PC-9 (cell line): ENCODE measurements around the gene ARNT2. TPM values are rescaled to one million over a fixed set of nuclear protein-coding genes. Genes with fewer than 3 reads are reported as not detected.

Source experiments
- BruUV-seq: library from RNA; stranded (reverse); fragments of 400-500 nt; replicated peaks from 2 replicates; lab custom pipeline; 2021; lab: Mats Ljungman, UMichigan
- CTCF ChIA-PET: fragments of 300-600 bp; sonication (Branson Sonifier 250); formaldehyde crosslinking; loops from one replicate; lab custom pipeline; 2022; ENCODE audit warnings: antibody characterized with exemption; lab: Charles Lee
- POLR2A ChIA-PET: fragments of 300-600 bp; sonication (Branson Sonifier 250); formaldehyde crosslinking; loops from one replicate; lab custom pipeline; 2022; ENCODE audit warnings: antibody characterized with exemption; ENCODE audit not compliant: unreplicated experiment; lab: Charles Lee
- DNase-seq, 2 experiments: peaks; one replicate each; pipeline versions ENCODE4 v3.0.0 to v3.0.0-alpha.2; 2015 to 2022; ENCODE audit warnings: mixed read lengths in 1 of 2
- H2AFZ ChIP-seq: fragments of 200-600 bp; sonication (generic); 2 replicates; pipeline ENCODE4 v1.8.1; 2017; ENCODE audit warnings: antibody characterized with exemption
- H3F3A ChIP-seq: fragments of 200-600 bp; sonication (generic); 2 replicates; pipeline ENCODE4 v1.8.1; 2017; ENCODE audit warnings: antibody characterized with exemption, mild to moderate bottlenecking, low read depth; ENCODE audit not compliant: insufficient read depth
- H3K27ac ChIP-seq: fragments of 200-600 bp; sonication (generic); 2 replicates; pipeline ENCODE4 v1.6.1; 2016; ENCODE audit warnings: mixed run types
- H3K27me3 ChIP-seq: fragments of 200-600 bp; sonication (generic); 2 replicates; pipeline ENCODE4 v1.6.1; 2016; ENCODE audit warnings: low read depth, mixed run types; ENCODE audit not compliant: insufficient read depth
- H3K36me3 ChIP-seq: fragments of 200-600 bp; sonication (generic); 2 replicates; pipeline ENCODE4 v1.6.1; 2016; ENCODE audit warnings: low read depth, mixed run types
- H3K4me1 ChIP-seq: fragments of 200-600 bp; sonication (generic); replicated peaks from 2 replicates; pipeline ENCODE4 v1.6.1; 2016; ENCODE audit warnings: mixed run types; ENCODE audit not compliant: insufficient read depth
- H3K4me2 ChIP-seq: fragments of 200-600 bp; sonication (generic); 2 replicates; pipeline ENCODE4 v1.6.1; 2017; ENCODE audit warnings: mixed run types
- H3K4me3 ChIP-seq: fragments of 200-600 bp; sonication (generic); 2 replicates; pipeline ENCODE4 v1.6.1; 2016; ENCODE audit warnings: mixed run types
- H3K79me2 ChIP-seq: fragments of 200-600 bp; sonication (generic); 2 replicates; pipeline ENCODE4 v1.6.1; 2017; ENCODE audit warnings: low read depth, mixed run types
- H3K9me2 ChIP-seq: fragments of 200-600 bp; sonication (generic); 2 replicates; pipeline ENCODE4 v1.8.1; 2017; ENCODE audit warnings: mild to moderate bottlenecking; ENCODE audit not compliant: insufficient read depth
- H3K9me3 ChIP-seq: fragments of 200-600 bp; sonication (generic); 2 replicates; pipeline ENCODE4 v1.8.1; 2016; ENCODE audit warnings: low read depth; ENCODE audit not compliant: insufficient read depth
- H4K20me1 ChIP-seq: fragments of 200-600 bp; sonication (generic); 2 replicates; pipeline ENCODE4 v1.8.1; 2017; ENCODE audit not compliant: insufficient read depth
- CTCF ChIP-seq: fragments of 200-600 bp; sonication (generic); conservative IDR thresholded peaks from 2 replicates; pipeline ENCODE4 v1.6.1; 2017; ENCODE audit warnings: mixed run types, antibody characterized with exemption, mild to moderate bottlenecking, moderate library complexity
- EZH2 ChIP-seq: fragments of 200-600 bp; sonication (generic); IDR thresholded peaks from 2 replicates; pipeline ENCODE4 v1.8.0; 2017; ENCODE audit warnings: antibody characterized with exemption, low read depth
- intact Hi-C: fragments of 100-400 bp; cut with micrococcal nuclease; formaldehyde crosslinking; loops from one replicate; pipeline ENCODE4 v1.10.0; 2022; ENCODE audit not compliant: unreplicated experiment
- total RNA-seq: library from RNA; stranded (reverse); gene quantifications from 2 replicates; pipeline ENCODE4 v1.2.3, GENCODE V29; 2021

ARNT2 gene
- total RNA-seq, 1 experiment from 2014 or later: 4.3 TPM

DNA sequence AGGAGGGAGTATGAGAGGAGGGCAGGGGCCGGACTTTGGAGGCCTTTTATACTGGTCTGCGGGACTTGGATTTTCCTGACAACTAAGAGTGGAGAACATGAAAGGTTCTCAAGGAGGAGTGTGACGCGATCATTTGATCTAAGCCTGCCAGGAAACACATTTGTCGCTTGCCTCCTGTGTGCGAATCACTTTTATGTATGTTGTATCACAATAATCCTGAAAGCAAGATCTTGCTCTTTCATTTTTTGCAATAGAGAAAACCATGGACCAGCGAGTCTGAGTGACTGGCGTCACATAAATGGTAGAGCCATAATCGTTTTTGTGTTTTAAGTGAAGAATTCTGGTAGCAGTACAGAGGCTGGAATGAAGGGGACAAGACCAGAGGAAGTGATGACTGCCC is 100.7 kb downstream of the ARNT2 start:
- CTCF ChIA-PET: no interaction called here
- no peaks in the 10 kb centered on the region for H3K4me1 ChIP-seq
- no peak overlapping the region for H3K4me2 ChIP-seq
- no peaks in the 10 kb centered on the region for H3K9me3 ChIP-seq
- no peak overlapping the region for H3K4me3 ChIP-seq
- H2AFZ ChIP-seq: no peak overlapping the region
- H3K79me2 ChIP-seq: no peaks in the 10 kb centered on the region
- DNase-seq: no peak
- TF ChIP-seq EZH2: no peak
- TF ChIP-seq CTCF: no peak
- BruUV-seq: no TSS peak
- no peak overlapping the region for H3K27ac ChIP-seq
- intact Hi-C loops: no loop called here
- H3F3A ChIP-seq: no peaks in the 10 kb centered on the region
- H3K36me3 ChIP-seq: no peaks in the 10 kb centered on the region
- H4K20me1 ChIP-seq: no peaks in the 10 kb centered on the region
- H3K9me2 ChIP-seq: no peaks in the 10 kb centered on the region
- POLR2A ChIA-PET: no interaction called here
- H3K27me3 ChIP-seq: peaks cover 30% of the 10 kb centered on the region

GRCh38 chr15:80506286-80506893 is 102.2 kb downstream of the ARNT2 start:
- intact Hi-C loops: no loop called here
- Histone ChIP-seq H3K4me2 (no peak overlapping the region), H3K27ac (no peak overlapping the region), H3K4me1 (no peaks in the 10 kb centered on the region), H3F3A (no peaks in the 10 kb centered on the region), H3K9me3 (no peaks in the 10 kb centered on the region), H4K20me1 (no peaks in the 10 kb centered on the region), H3K36me3 (no peaks in the 10 kb centered on the region), H3K27me3 (peaks cover 29% of the 10 kb centered on the region), H2AFZ (no peak overlapping the region), H3K79me2 (no peaks in the 10 kb centered on the region), H3K4me3 (no peak overlapping the region), H3K9me2 (no peaks in the 10 kb centered on the region)
- ChIA-PET CTCF (no interaction called here), POLR2A (no interaction called here)
- DNase-seq: no peak
- BruUV-seq: no TSS peak
- no peak for TF ChIP-seq CTCF
- TF ChIP-seq EZH2: no peak

DNA sequence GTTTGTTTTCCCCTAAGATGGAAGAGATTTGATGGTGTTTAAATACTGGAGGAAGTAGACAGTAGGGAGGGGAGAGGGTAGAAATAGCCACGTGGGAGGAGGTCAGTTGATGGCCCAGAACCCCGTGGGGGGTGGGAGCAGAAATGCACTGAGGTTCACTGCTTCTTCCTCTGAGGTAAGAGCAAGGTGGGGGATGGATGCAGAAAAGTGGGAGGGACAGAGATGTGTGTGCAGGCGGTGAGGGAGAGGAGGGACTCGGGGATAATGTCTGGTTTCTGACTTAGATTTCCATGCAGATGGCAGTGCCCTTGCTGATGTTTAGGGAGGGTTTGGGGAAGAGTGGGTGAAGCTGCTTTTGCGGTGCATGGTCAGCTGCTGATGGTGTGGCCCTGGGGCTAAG is 102.9 kb downstream of the ARNT2 start:
- no peaks in the 10 kb centered on the region for H3F3A ChIP-seq
- TF ChIP-seq EZH2: no peak
- no peak for TF ChIP-seq CTCF

More for the DNA sequence above, 102.9 kb downstream of the ARNT2 start:
- no peaks in the 10 kb centered on the region for H3K4me1 ChIP-seq
- intact Hi-C loops: no loop called here
- DNase-seq: no peak
- no peaks in the 10 kb centered on the region for H3K9me3 ChIP-seq
- BruUV-seq: no TSS peak
- no peaks in the 10 kb centered on the region for H3K36me3 ChIP-seq
- no peak overlapping the region for H3K27ac ChIP-seq
- no peaks in the 10 kb centered on the region for H3K79me2 ChIP-seq
- H2AFZ ChIP-seq: no peak overlapping the region
- ChIA-PET CTCF (no interaction called here), POLR2A (no interaction called here)
- peaks cover 22% of the 10 kb centered on the region for H3K27me3 ChIP-seq
- no peaks in the 10 kb centered on the region for H3K9me2 ChIP-seq
- H4K20me1 ChIP-seq: no peaks in the 10 kb centered on the region
- no peak overlapping the region for H3K4me2 ChIP-seq
- H3K4me3 ChIP-seq: no peak overlapping the region
